NCI-H1436 (cell line): ENCODE results near the gene PALLD.
A peak's percentile ranks its signal among the peaks of the same experiment; 100 is the strongest.

Source experiments
- DNase-seq: peaks from one replicate; lab custom pipeline; 2025; lab: John Stamatoyannopoulos, UW

Gene PALLD

DNA sequence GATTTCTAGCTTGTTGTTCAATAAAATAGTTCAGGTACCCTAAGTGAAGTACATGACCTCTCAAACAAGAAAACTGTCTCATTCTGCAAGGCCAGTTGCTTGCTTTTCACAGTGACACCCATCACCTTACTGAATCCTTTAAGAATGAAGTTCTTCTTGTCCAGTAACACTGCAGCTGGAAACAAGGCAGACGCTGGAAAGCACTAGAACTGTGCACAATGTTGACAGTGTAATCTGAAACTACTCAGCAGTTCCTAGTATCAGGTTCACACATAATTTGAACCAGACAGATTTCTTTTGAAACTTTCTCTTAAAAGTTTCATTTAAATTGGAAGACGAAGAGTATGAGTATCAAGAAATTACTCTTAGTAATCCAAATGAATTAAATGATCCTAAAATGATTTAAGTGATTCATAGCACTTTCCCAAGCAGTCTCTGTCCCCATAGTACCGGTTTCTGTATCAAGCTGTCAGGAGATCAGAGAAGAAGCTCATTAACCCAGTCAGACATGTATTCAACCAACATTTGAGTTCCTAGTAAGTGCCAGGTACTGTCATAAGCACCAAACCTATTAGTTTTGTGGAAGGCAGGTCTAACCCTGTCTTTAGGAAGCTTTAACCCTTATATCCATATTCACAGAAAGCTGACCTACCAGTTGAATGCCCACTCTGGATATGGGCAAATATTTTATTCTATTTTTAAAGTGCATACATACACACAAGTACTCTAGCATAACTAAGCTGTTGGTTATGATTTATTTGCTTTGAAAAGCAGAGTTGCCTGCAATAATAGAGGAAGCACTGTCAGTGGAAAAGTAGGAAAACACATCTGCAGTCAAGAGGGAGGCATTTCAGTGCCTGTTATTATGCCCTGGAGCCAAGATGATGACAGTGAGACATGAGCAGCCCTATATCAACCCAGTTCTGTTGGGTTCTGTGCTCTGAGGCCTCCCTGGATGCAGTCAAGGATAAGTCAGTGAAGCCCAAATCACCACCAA lies 63.6 kb downstream of the PALLD start:
- peak; percentile 27 for DNase-seq

DNA sequence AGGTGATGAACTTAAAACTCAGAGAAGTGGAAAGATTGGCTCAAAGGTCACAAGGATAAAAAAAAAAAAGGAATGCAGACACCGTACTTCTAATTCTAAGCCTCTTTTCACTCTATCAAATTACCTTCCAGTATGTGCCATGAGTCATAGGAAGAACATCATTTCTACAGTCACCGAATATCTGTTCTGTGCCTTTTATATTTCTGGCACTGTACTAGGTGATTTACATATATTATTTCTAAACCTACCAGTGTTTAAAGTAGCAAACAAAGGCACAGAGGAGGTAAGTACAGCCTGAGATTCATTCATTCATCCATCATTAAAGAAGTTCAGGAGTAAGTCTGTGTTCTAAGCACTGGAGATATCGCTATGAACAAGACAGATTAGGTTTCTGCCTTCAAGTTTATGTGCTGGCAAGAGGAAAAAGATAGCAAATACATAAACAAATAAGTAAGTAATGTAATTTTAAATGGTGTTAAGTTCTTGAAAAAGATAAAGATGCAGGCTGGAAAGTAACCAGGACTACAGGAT lies 65.3 kb downstream of the PALLD start:
- DNase-seq = no peak

GRCh38 chr4:168564023-168564422 lies 67.2 kb downstream of the PALLD start:
- no peak for DNase-seq

DNA sequence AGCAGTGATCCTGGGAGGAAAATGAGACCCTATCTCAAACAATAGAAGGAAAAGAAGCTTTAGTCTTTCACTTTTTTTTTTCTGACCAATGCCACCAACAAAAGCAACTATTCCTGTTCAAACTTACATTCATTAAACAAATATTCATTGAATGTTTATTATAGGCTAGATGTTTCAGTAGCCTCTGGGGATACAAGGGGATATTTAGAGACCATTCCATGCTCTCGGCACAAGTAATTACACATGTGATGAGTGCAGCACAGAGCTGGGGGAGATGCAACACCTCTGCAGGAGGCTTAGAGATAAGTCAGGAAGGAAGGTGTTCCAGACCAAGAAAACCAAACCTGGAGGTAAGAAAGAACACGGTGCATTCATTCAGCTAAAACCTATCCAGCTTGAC lies 68.3 kb downstream of the PALLD start:
- no peak for DNase-seq

- DNase-seq = no peak
Observed at GRCh38 chr4:168566726-168567125, 69.9 kb downstream of the PALLD start.

- peak; percentile 27 for DNase-seq
Observed at GRCh38 chr4:168569066-168569930, 72.4 kb downstream of the PALLD start.

DNA sequence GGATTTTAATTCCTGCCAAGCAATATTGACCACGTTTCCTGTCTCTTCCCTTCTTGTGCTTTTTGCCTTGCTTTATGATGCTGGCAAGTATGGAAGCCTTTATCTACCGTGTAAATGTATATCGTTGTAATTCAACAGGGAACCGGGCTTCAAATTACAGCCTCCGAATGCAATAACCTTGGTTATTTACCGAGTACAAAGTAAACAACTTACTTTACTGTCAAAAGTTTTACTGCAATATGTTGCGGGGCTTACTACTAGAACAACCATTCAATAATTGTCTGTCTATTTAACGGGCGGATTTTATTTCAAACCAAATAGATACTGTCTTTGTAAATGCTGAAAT lies 73.1 kb downstream of the PALLD start:
- no peak for DNase-seq

DNA sequence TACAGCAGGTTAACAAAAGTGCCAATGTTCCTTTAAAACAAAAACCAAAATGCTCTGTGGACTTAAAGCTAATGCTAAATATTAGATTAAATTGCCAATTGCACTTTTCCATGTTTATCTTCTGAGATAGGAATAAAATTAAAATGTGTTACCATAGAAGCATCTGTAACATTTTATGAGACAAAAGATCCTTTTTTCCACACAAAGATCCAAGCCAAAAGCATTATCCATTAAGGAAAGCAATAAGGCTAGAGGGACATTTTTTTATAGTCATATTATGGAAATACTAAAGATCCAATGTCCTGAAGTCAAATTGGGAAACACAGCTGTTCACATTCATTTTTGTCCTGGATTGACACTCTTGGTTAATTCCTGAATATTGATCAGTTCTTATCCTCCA lies 73.6 kb downstream of the PALLD start:
- DNase-seq = no peak

- DNase-seq = no peak
Observed at GRCh38 chr4:168572002-168572401, 75.2 kb downstream of the PALLD start.

- no peak for DNase-seq
Observed at GRCh38 chr4:168573870-168574269, 77.0 kb downstream of the PALLD start.

- DNase-seq = no peak
Observed at GRCh38 chr4:168574581-168575295, 77.9 kb downstream of the PALLD start.

GRCh38 chr4:168575473-168575872 lies 78.6 kb downstream of the PALLD start:
- DNase-seq = no peak

- DNase-seq = no peak
Observed at GRCh38 chr4:168577624-168578023, 80.8 kb downstream of the PALLD start.

GRCh38 chr4:168580228-168580627 lies 83.4 kb downstream of the PALLD start:
- no peak for DNase-seq

- no peak for DNase-seq
Observed at GRCh38 chr4:168584321-168584771, 87.5 kb downstream of the PALLD start.

DNA sequence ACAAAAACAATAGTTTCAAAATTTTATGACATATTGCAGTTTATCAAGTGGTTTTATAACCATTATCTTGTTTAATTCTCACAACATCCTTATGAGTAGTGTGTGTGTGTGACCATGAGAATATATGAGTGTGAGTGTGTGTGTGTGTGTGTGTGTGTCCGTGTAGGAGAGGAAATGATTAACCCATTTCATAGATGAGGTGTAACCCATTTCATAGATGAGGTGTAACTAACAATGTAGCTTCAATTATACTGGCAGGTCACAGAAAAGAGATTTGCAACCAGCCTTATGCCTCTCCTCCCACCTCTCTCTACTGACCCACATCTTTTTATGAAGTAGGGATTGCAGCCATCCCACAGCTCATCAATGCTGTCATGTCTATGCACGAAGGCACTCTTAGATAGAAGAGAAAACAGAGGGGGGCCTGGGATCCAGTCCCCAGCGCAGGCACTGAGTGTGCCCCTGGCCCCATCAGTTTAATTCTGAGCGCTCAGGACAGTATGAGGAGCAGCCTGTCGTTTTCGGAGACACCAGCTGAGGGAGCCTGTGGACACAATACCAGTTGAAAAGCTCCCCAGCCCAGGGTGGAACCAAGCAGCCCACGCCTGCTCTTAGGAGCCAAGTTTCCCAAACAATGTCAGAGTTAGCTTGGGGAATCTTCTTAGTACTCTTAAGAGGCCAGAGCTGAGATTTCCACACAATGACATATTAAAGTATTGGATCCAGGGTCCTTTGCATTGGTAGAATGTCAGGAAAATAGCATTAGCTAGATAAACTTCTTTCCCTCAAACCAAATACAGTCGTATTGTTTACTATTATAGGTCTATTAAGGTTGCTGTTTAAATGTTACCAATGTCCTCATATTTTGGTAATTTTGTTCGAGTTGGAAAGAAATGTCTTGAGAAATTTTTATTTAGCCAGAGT lies 88.6 kb downstream of the PALLD start:
- DNase-seq = peak; percentile 62

DNA sequence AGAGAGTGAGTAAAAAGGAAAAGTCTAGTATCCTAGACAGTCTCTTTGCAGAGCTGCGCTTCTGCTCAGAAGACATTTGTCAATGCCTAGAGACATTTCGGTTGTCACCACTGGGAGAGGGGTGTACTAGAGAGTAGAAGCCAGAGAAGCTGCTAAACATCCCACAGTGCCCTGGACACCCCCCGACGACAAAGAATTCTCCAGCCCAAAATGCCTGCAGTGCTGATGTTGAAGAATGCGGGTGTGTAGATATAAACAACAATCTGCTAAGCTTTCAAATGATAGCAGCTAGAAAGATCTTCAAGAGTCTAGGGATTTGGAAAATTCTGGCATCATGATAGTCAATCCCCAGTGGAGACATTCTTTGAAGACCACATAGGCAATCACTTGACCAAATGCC lies 90.1 kb downstream of the PALLD start:
- no peak for DNase-seq

- DNase-seq = no peak
Observed at GRCh38 chr4:168587411-168588125, 90.7 kb downstream of the PALLD start.

DNA sequence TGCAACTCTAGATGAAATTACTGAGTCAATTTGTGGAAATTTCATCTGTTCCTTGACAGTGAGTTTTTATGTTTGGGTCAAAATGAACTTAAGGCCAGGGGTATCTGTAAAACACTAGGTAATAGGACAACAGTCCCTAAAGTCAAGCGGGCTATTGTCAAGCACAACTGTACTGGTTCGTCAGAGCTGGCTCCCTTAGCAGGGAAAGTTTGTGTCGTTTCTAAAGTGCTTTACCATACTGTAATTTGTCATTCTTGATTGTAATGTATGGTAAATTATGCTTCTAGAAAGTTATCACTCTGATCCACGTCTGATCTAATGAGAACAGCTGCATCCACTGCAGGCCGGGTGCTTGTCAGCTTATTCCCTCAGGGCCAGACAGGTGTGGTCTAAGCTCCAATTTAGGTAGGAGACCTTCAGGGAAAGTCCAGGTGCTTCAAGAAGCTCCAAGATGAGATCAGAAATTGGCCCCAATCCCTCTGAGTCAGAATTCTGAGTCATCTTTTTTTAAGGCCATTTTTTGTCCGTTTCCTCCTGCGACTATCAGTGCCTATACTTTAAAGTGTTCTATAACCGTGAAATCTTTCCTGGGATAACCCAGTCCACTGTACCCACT lies 92.2 kb downstream of the PALLD start:
- DNase-seq = no peak

DNA sequence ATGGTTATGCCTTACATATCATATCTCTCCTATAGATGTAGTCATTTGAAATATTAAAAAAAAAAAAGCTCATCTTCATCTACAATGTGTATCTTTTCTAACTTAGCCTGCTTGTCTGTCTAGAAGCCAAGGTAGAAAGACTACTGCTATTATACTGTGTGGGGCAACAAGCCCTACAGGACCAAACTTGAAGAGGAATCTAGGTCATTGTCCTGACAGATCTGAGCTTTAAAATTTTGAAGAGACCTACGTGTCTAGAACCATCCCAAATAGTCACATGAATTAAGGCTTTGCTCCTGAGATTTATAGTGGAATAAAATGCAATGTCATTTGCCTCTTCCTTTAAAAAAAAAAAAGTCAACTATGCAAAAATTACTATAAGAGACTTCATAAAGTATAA lies 95.8 kb downstream of the PALLD start:
- DNase-seq = no peak
